Measurements from ENCODE around the gene HDAC7. TPM values are rescaled to one million over a fixed set of nuclear protein-coding genes. Genes with fewer than 3 reads are reported as not detected.
A peak's percentile ranks its signal among the peaks of the same experiment; 100 is the strongest.

The HDAC7 gene
- total and polyA plus RNA-seq, 5 donors from 2014 or later = 14.0 to 163 (median 15.4) TPM

GRCh38 chr12:47789141-47789540 is 30.6 kb downstream of the HDAC7 start:
- DNase-seq (no peak), ATAC-seq (ENCODE audit: low read depth in 2 of 2) (no peak)
- Histone ChIP-seq H3K4me3 (ENCODE audit: low read depth, low read length) (no peak overlapping the region), H3K27ac (ENCODE audit: insufficient read depth, low read length, poor library complexity, severe bottlenecking) (no peak overlapping the region), H3K27me3 (ENCODE audit: control insufficient read depth, insufficient read depth, low read length) (no peaks in the 10 kb centered on the region), H3K4me1 (ENCODE audit: control insufficient read depth, insufficient read depth, low read length, poor library complexity, severe bottlenecking) (no peaks in the 10 kb centered on the region), H3K36me3 (ENCODE audit: control insufficient read depth, insufficient read depth, low read length) (peaks cover 93% of the 10 kb centered on the region), H3K9me3 (ENCODE audit: control insufficient read depth in 2 of 2, low read length in 2 of 2) (no peaks in the 10 kb centered on the region)
- peaks cover 0 to 4% (median 2%) of the 10 kb centered on the region in 4 donors for H3K4me1 Mint-ChIP-seq
- H3K27me3 Mint-ChIP-seq = no peaks in the 10 kb centered on the region
- H3K36me3 Mint-ChIP-seq = peaks cover 40% of the 10 kb centered on the region
- no peak overlapping the region for H3K4me3 Mint-ChIP-seq
- H3K9me3 Mint-ChIP-seq = no peaks in the 10 kb centered on the region
- H3K27ac Mint-ChIP-seq = peak overlapping the region in 2 of 3 donors; percentile 49 to 55

GRCh38 chr12:47787596-47788319 is 31.9 kb downstream of the HDAC7 start:
- no peak for ATAC-seq (ENCODE audit: low read depth in 2 of 2)
- Mint-ChIP-seq H3K27me3 (no peaks in the 10 kb centered on the region), H3K4me1 (peaks cover 0 to 4% (median 2%) of the 10 kb centered on the region in 4 donors), H3K36me3 (peaks cover 35% of the 10 kb centered on the region), H3K4me3 (no peak overlapping the region), H3K9me3 (no peaks in the 10 kb centered on the region), H3K27ac (peak overlapping the region in 2 of 3 donors; percentile 41 to 87)
- Histone ChIP-seq H3K4me1 (ENCODE audit: control insufficient read depth, insufficient read depth, low read length, poor library complexity, severe bottlenecking) (no peaks in the 10 kb centered on the region), H3K27me3 (ENCODE audit: control insufficient read depth, insufficient read depth, low read length) (no peaks in the 10 kb centered on the region), H3K9me3 (ENCODE audit: control insufficient read depth in 2 of 2, low read length in 2 of 2) (no peaks in the 10 kb centered on the region), H3K27ac (ENCODE audit: insufficient read depth, low read length, poor library complexity, severe bottlenecking) (no peak overlapping the region), H3K4me3 (ENCODE audit: low read depth, low read length) (no peak overlapping the region), H3K36me3 (ENCODE audit: control insufficient read depth, insufficient read depth, low read length) (peaks cover 93% of the 10 kb centered on the region)
- no peak for DNase-seq

GRCh38 chr12:47786662-47787280 is 32.9 kb downstream of the HDAC7 start:
- H3K9me3 Mint-ChIP-seq = no peaks in the 10 kb centered on the region
- no peaks in the 10 kb centered on the region for H3K27me3 Mint-ChIP-seq
- H3K4me1 Mint-ChIP-seq = peaks cover 0 to 4% (median under 1%) of the 10 kb centered on the region in 4 donors
- Histone ChIP-seq H3K27ac (ENCODE audit: insufficient read depth, low read length, poor library complexity, severe bottlenecking) (no peak overlapping the region), H3K27me3 (ENCODE audit: control insufficient read depth, insufficient read depth, low read length) (no peaks in the 10 kb centered on the region), H3K4me1 (ENCODE audit: control insufficient read depth, insufficient read depth, low read length, poor library complexity, severe bottlenecking) (no peaks in the 10 kb centered on the region), H3K4me3 (ENCODE audit: low read depth, low read length) (no peak overlapping the region), H3K36me3 (ENCODE audit: control insufficient read depth, insufficient read depth, low read length) (peaks cover 86% of the 10 kb centered on the region), H3K9me3 (ENCODE audit: control insufficient read depth in 2 of 2, low read length in 2 of 2) (no peaks in the 10 kb centered on the region)
- no peak for ATAC-seq (ENCODE audit: low read depth in 2 of 2)
- H3K36me3 Mint-ChIP-seq = peaks cover 33% of the 10 kb centered on the region
- DNase-seq = no peak
- no peak overlapping the region for H3K4me3 Mint-ChIP-seq
- H3K27ac Mint-ChIP-seq = peak overlapping the region in 1 of 3 donors; percentile 20

GRCh38 chr12:47785887-47786661 is 33.6 kb downstream of the HDAC7 start:
- H3K4me3 Mint-ChIP-seq = no peak overlapping the region
- peaks cover 0 to 2% (median 0%) of the 10 kb centered on the region in 7 donors for H3K9me3 Mint-ChIP-seq
- H3K36me3 Mint-ChIP-seq = peaks cover 29% of the 10 kb centered on the region
- H3K27me3 Mint-ChIP-seq = no peaks in the 10 kb centered on the region
- H3K4me1 ChIP-seq (ENCODE audit: control insufficient read depth, insufficient read depth, low read length, poor library complexity, severe bottlenecking) = no peaks in the 10 kb centered on the region
- H3K4me1 Mint-ChIP-seq = peaks cover 0 to 4% (median 3%) of the 10 kb centered on the region in 4 donors
- ATAC-seq (ENCODE audit: low read depth in 2 of 2) (no peak), DNase-seq (no peak)
- no peak overlapping the region for H3K27ac ChIP-seq (ENCODE audit: insufficient read depth, low read length, poor library complexity, severe bottlenecking)
- H3K27me3 ChIP-seq (ENCODE audit: control insufficient read depth, insufficient read depth, low read length) = no peaks in the 10 kb centered on the region
- no peaks in the 10 kb centered on the region for H3K9me3 ChIP-seq (ENCODE audit: control insufficient read depth in 2 of 2, low read length in 2 of 2)
- H3K4me3 ChIP-seq (ENCODE audit: low read depth, low read length) = no peak overlapping the region
- peak overlapping the region in 2 of 3 donors; percentile 71 for H3K27ac Mint-ChIP-seq
- H3K36me3 ChIP-seq (ENCODE audit: control insufficient read depth, insufficient read depth, low read length) = peaks cover 81% of the 10 kb centered on the region

- no peak overlapping the region for H3K4me3 Mint-ChIP-seq
- Histone ChIP-seq H3K36me3 (ENCODE audit: control insufficient read depth, insufficient read depth, low read length) (peaks cover 74% of the 10 kb centered on the region), H3K9me3 (ENCODE audit: control insufficient read depth in 2 of 2, low read length in 2 of 2) (no peaks in the 10 kb centered on the region), H3K27me3 (ENCODE audit: control insufficient read depth, insufficient read depth, low read length) (no peaks in the 10 kb centered on the region), H3K4me3 (ENCODE audit: low read depth, low read length) (no peak overlapping the region), H3K4me1 (ENCODE audit: control insufficient read depth, insufficient read depth, low read length, poor library complexity, severe bottlenecking) (no peaks in the 10 kb centered on the region), H3K27ac (ENCODE audit: insufficient read depth, low read length, poor library complexity, severe bottlenecking) (no peak overlapping the region)
- ATAC-seq (ENCODE audit: low read depth in 2 of 2) (no peak), DNase-seq (no peak)
- peaks cover 0 to 4% (median 3%) of the 10 kb centered on the region in 4 donors for H3K4me1 Mint-ChIP-seq
- peaks cover 25% of the 10 kb centered on the region for H3K36me3 Mint-ChIP-seq
- no peaks in the 10 kb centered on the region for H3K27me3 Mint-ChIP-seq
- H3K27ac Mint-ChIP-seq = peak overlapping the region in 2 of 3 donors; percentile 46 to 71
- H3K9me3 Mint-ChIP-seq = peaks cover 0 to 2% (median 0%) of the 10 kb centered on the region in 7 donors
Measured at GRCh38 chr12:47785036-47785886, 34.4 kb downstream of the HDAC7 start.

- Mint-ChIP-seq H3K9me3 (peaks cover 0 to 2% (median 0%) of the 10 kb centered on the region in 7 donors), H3K27ac (peak overlapping the region in 1 of 3 donors; percentile 46), H3K36me3 (peaks cover 21% of the 10 kb centered on the region), H3K4me3 (peak overlapping the region in 1 of 4 donors; percentile 2), H3K27me3 (no peaks in the 10 kb centered on the region), H3K4me1 (peaks cover 4 to 9% (median 6%) of the 10 kb centered on the region in 4 donors)
- no peaks in the 10 kb centered on the region for H3K27me3 ChIP-seq (ENCODE audit: control insufficient read depth, insufficient read depth, low read length)
- H3K36me3 ChIP-seq (ENCODE audit: control insufficient read depth, insufficient read depth, low read length) = peaks cover 62% of the 10 kb centered on the region
- H3K4me1 ChIP-seq (ENCODE audit: control insufficient read depth, insufficient read depth, low read length, poor library complexity, severe bottlenecking) = no peaks in the 10 kb centered on the region
- DNase-seq (no peak), ATAC-seq (ENCODE audit: low read depth in 2 of 2) (no peak)
- no peaks in the 10 kb centered on the region for H3K9me3 ChIP-seq (ENCODE audit: control insufficient read depth in 2 of 2, low read length in 2 of 2)
- no peak overlapping the region for H3K27ac ChIP-seq (ENCODE audit: insufficient read depth, low read length, poor library complexity, severe bottlenecking)
- no peak overlapping the region for H3K4me3 ChIP-seq (ENCODE audit: low read depth, low read length)
Measured at GRCh38 chr12:47783821-47784819, 35.6 kb downstream of the HDAC7 start.
